MCF 10A (cell line): ENCODE data around the gene PLA1A. TPM values are rescaled to one million over a fixed set of nuclear protein-coding genes. Genes with fewer than 3 reads are reported as not detected.

Experiments used
- BruUV-seq: library from RNA; stranded (reverse); fragments of 400-500 nt; replicated peaks from 2 replicates; lab custom pipeline; 2021; lab: Mats Ljungman, UMichigan
- CTCF ChIA-PET: fragments of 300-600 bp; sonication (Branson Sonifier 250); formaldehyde crosslinking; extraction: SDS; loops from one replicate; lab custom pipeline; 2021; ENCODE audit warnings: antibody characterized with exemption, inconsistent platforms; lab: Yijun Ruan, JAX
- POLR2A ChIA-PET: fragments of 300-600, 350-650 bp; sonication (Branson Sonifier 250); formaldehyde crosslinking; extraction: SDS; loops from one replicate; lab custom pipeline; 2020; ENCODE audit warnings: antibody characterized with exemption, inconsistent platforms; lab: Yijun Ruan, JAX
- DNase-seq: peaks from one replicate; pipeline ENCODE4 v3.0.0-alpha.2; 2018; ENCODE audit not compliant: unreplicated experiment
- H3K27ac Mint-ChIP-seq: one replicate; pipeline ENCODE4 v1.8.0; 2022; ENCODE audit warnings: mild to moderate bottlenecking, low read depth, mixed read lengths; ENCODE audit not compliant: unreplicated experiment
- H3K27me3 Mint-ChIP-seq: one replicate; pipeline ENCODE4 v1.8.0; 2022; ENCODE audit warnings: mixed read lengths; ENCODE audit not compliant: insufficient read depth, unreplicated experiment
- H3K36me3 Mint-ChIP-seq: one replicate; pipeline ENCODE4 v1.8.0; 2022; ENCODE audit warnings: mild to moderate bottlenecking, moderate library complexity, mixed read lengths; ENCODE audit not compliant: insufficient read depth, unreplicated experiment
- H3K4me1 Mint-ChIP-seq: one replicate; pipeline ENCODE4 v1.8.0; 2022; ENCODE audit warnings: mixed read lengths; ENCODE audit not compliant: insufficient read depth, unreplicated experiment
- H3K4me3 Mint-ChIP-seq: one replicate; pipeline ENCODE4 v1.8.0; 2022; ENCODE audit warnings: mild to moderate bottlenecking, moderate library complexity, mixed read lengths; ENCODE audit not compliant: unreplicated experiment
- H3K9me3 Mint-ChIP-seq: one replicate; pipeline ENCODE4 v1.8.0; 2022; ENCODE audit warnings: mixed read lengths; ENCODE audit not compliant: unreplicated experiment
- CTCF ChIP-seq: fragments of 200-600 bp; IDR thresholded peaks from one replicate; pipeline ENCODE4 v1.8.0; 2022; ENCODE audit warnings: antibody characterized with exemption, mild to moderate bottlenecking; ENCODE audit not compliant: unreplicated experiment
- intact Hi-C: fragments of 100-400 bp; cut with micrococcal nuclease; formaldehyde crosslinking; loops from 2 replicates; pipeline ENCODE4 v1.14.1; 2022
- total RNA-seq: library from RNA; stranded (reverse); gene quantifications from 2 replicates; pipeline ENCODE4 v1.2.3, GENCODE V29; 2022

PLA1A gene
- total RNA-seq, 1 experiment from 2014 or later: not detected

DNA sequence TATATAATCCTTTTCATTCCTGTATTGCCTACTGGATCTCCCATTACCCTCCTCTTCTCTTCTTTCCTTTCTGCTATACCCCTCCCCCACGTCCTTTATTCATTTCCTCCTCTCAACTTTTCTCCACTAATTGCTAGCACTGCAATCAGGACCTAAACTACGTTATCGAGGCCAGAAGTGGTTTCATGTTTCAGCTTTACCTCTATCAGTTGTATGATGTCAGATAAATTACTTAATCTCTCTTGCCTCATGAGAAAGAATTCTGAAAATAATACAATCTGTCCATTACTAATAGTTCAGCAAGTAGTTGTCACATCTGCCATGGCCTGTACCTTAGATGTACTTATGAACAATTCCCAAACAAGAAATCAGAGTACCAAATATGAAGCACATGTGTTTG is 52.1 kb downstream of the PLA1A start:
- no peak for DNase-seq
- no TSS peak for BruUV-seq
- Mint-ChIP-seq H3K36me3 (no peaks in the 10 kb centered on the region), H3K4me3 (no peak overlapping the region), H3K4me1 (peaks cover 5% of the 10 kb centered on the region), H3K27me3 (no peaks in the 10 kb centered on the region), H3K9me3 (no peaks in the 10 kb centered on the region), H3K27ac (no peak overlapping the region)
- TF ChIP-seq CTCF: no peak
- CTCF ChIA-PET: no interaction called here
- intact Hi-C loops: no loop called here
- POLR2A ChIA-PET: interaction anchor here (0.6 to 0.7 kb wide), 2 partner anchors 15 to 545 kb away, joined by 3 to 4 read pairs; no protein-coding TSS in a partner anchor

GRCh38 chr3:119652306-119653033 is 54.8 kb downstream of the PLA1A start:
- no peaks in the 10 kb centered on the region for H3K27me3 Mint-ChIP-seq
- H3K36me3 Mint-ChIP-seq: no peaks in the 10 kb centered on the region
- BruUV-seq: no TSS peak
- H3K9me3 Mint-ChIP-seq: no peaks in the 10 kb centered on the region
- ChIA-PET POLR2A (no interaction called here), CTCF (no interaction called here)
- peaks cover 5% of the 10 kb centered on the region for H3K4me1 Mint-ChIP-seq
- no peak for DNase-seq
- H3K27ac Mint-ChIP-seq: no peak overlapping the region
- H3K4me3 Mint-ChIP-seq: no peak overlapping the region
- no peak for TF ChIP-seq CTCF
- intact Hi-C loops: no loop called here

DNA sequence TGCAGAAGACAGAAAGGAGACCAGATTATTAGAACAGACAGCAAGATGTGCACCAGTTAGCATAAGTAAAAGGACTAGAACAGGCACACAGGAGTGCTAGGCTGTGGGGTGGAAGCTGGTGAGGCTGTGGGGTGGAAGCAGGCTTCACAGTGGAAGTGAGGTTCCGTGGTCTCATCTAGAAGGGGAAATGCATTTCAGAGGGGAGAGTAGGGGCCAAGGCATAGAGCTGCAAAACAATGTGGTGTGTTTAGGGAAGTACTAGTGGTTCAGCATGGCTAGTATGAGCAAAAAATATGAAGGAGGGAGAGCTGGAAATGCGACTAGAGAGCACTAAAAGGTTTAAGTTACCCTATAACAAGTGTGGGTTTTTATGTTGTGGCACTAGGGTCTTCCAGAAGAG is 56.2 kb downstream of the PLA1A start:
- POLR2A ChIA-PET: no interaction called here
- TF ChIP-seq CTCF: no peak
- CTCF ChIA-PET: no interaction called here
- BruUV-seq: no TSS peak
- H3K36me3 Mint-ChIP-seq: no peaks in the 10 kb centered on the region
- H3K4me3 Mint-ChIP-seq: no peak overlapping the region
- peaks cover 5% of the 10 kb centered on the region for H3K4me1 Mint-ChIP-seq
- no peaks in the 10 kb centered on the region for H3K9me3 Mint-ChIP-seq
- no peak overlapping the region for H3K27ac Mint-ChIP-seq
- no peaks in the 10 kb centered on the region for H3K27me3 Mint-ChIP-seq
- intact Hi-C loops: no loop called here
- no peak for DNase-seq

DNA sequence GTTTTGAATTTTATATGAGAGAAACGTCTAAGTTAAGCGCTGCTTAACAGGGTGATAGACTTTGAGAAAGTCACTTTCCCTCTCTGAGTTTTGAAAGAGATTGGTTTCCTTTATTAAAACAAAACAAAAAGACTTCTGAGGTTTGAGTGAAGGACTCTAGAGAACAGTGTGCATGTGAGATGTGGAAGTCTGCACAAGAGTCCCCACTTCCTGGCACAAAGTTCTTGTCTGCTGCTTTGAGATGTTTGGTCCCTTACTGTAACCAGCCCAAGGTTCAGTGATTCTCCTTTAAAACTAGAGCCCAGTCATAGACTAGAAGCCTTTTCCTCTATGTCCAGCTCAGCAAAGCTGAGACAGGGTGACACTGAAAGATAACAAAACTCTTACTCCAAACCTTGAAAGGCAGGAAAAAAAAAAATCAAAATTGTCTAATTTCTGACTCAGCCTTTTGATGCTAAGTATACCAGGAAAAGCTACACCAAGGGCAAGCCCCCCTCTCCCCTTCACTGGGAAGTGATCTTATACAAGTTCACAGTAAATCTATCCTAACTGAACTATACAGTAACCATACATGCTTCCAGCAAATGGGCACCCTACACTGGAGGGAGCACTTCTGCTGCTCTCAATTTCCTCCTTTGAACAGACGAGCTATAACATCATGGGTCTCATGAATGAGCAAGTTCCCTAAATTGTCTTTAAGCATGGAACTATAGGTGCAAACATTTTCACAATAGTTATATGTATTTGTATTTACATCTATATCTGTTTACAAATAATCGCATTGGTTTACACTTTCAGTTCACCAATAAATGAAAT is 60.4 kb downstream of the PLA1A start:
- no peaks in the 10 kb centered on the region for H3K27me3 Mint-ChIP-seq
- H3K9me3 Mint-ChIP-seq: no peaks in the 10 kb centered on the region
- no peak for TF ChIP-seq CTCF
- no peak for DNase-seq
- intact Hi-C loops: no loop called here
- H3K36me3 Mint-ChIP-seq: no peaks in the 10 kb centered on the region
- POLR2A ChIA-PET: interaction anchor here (0.6 to 1.3 kb wide), 3 partner anchors 17 to 1679 kb away, joined by 3 to 6 read pairs (median 3); no protein-coding TSS in a partner anchor
- CTCF ChIA-PET: interaction anchor here (0.5 to 0.8 kb wide), 3 partner anchors 8 to 505 kb away, joined by 3 to 5 read pairs (median 3); no protein-coding TSS in a partner anchor
- H3K4me3 Mint-ChIP-seq: no peak overlapping the region
- no peak overlapping the region for H3K27ac Mint-ChIP-seq
- H3K4me1 Mint-ChIP-seq: peaks cover 9% of the 10 kb centered on the region
- no TSS peak for BruUV-seq
